K562 (cell line): ENCODE results near the gene TMEM167A. TPM values are rescaled to one million over a fixed set of nuclear protein-coding genes. Genes with fewer than 3 reads are reported as not detected.

Source experiments
- ATAC-seq: fragments of 200-7000 bp; cut with Tn5 transposase; 3 replicates; pipeline ENCODE4 v1.9.1; 2020; ENCODE audit warnings: moderate library complexity
- BruUV-seq: library from RNA; stranded (reverse); fragments of 400-500 nt; replicated peaks from 2 replicates; lab custom pipeline; 2021; lab: Mats Ljungman, UMichigan
- CTCF ChIA-PET: fragments of 300-600 bp; formaldehyde crosslinking; extraction: SDS; loops from one replicate; lab custom pipeline; 2021; ENCODE audit warnings: low intra/inter-chr PET ratio; lab: Yijun Ruan, JAX
- POLR2A ChIA-PET: fragments of 300-600, 350-650 bp; sonication (Branson Sonifier 250); formaldehyde crosslinking; extraction: SDS; loops from one replicate; lab custom pipeline; 2021; ENCODE audit warnings: antibody characterized with exemption, inconsistent platforms; lab: Yijun Ruan, JAX
- DNase-seq, 4 experiments: peaks; one replicate each; pipeline versions ENCODE4 v3.0.0 to v3.0.0-alpha.2; 2011 to 2018; ENCODE audit warnings: low spot score in 3 of 4, mixed read lengths in 3 of 4; ENCODE audit errors: extremely low read depth in 1 of 4
- FAIRE-seq: peaks from 2 replicates; lab custom pipeline; 2011; peaks lifted over from hg19 to GRCh38; lab: Jason Lieb, UNC
- H2AFZ ChIP-seq: 2 replicates; pipeline ENCODE4 v1.6.0; 2011; ENCODE audit warnings: low read depth, low read length, control low read depth, inconsistent platforms
- H3K27ac ChIP-seq: fragments of 200-600 bp; 3 replicates; pipeline ENCODE4 v1.8.0; 2011; ENCODE audit warnings: low read depth, mild to moderate bottlenecking, control low read depth, inconsistent platforms, low read length, moderate library complexity, mixed read lengths; ENCODE audit errors: extremely low read depth
- H3K27me3 ChIP-seq, 2 experiments: fragments of 300-600 bp in 1 of 2; 2 replicates in 1 of 2; 3 replicates in 1 of 2; pipeline versions ENCODE4 v1.6.0 to v1.8.0; 2011; ENCODE audit warnings: inconsistent platforms in 2 of 2, low read length in 2 of 2, mild to moderate bottlenecking in 1 of 2, mixed read lengths in 1 of 2, moderate library complexity in 1 of 2; ENCODE audit not compliant: control insufficient read depth in 2 of 2, insufficient read depth in 2 of 2
- H3K36me3 ChIP-seq: fragments of 300-600 bp; 3 replicates; pipeline ENCODE4 v1.8.0; 2011; ENCODE audit warnings: mild to moderate bottlenecking, low read length, inconsistent platforms; ENCODE audit not compliant: control insufficient read depth, insufficient read depth
- H3K4me1 ChIP-seq, 2 experiments: fragments of 200-600 bp in 1 of 2; replicated peaks in 1 of 2; 2 replicates in 1 of 2; 3 replicates in 1 of 2; pipeline versions ENCODE4 v1.5.1 to v1.8.0; 2011; ENCODE audit warnings: inconsistent platforms in 2 of 2, low read length in 2 of 2, mild to moderate bottlenecking in 1 of 2, mixed read lengths in 1 of 2, moderate library complexity in 1 of 2; ENCODE audit not compliant: control insufficient read depth in 2 of 2, insufficient read depth in 2 of 2
- H3K4me2 ChIP-seq: 2 replicates; pipeline ENCODE4 v1.6.1; 2011; ENCODE audit warnings: low read length, control low read depth, inconsistent platforms, mixed read lengths; ENCODE audit not compliant: insufficient read depth
- H3K4me3 ChIP-seq: fragments of 200-600 bp; sonication (generic), shearing (Covaris generic); 2 replicates; pipeline ENCODE4 v1.5.1; 2016; ENCODE audit warnings: control low read depth, inconsistent platforms
- H3K79me2 ChIP-seq: fragments of 200-600 bp; 3 replicates; pipeline ENCODE4 v1.8.0; 2011; ENCODE audit warnings: low read length, inconsistent platforms; ENCODE audit not compliant: control insufficient read depth, insufficient read depth
- H3K9ac ChIP-seq, 2 experiments: 2 replicates each; pipeline versions ENCODE4 v1.6.0 to v1.6.1; 2011; ENCODE audit warnings: low read depth in 2 of 2, low read length in 2 of 2, control low read depth in 1 of 2, inconsistent platforms in 1 of 2, mild to moderate bottlenecking in 1 of 2, mixed read lengths in 1 of 2; ENCODE audit not compliant: insufficient read depth in 1 of 2
- H3K9me1 ChIP-seq: one replicate; pipeline ENCODE4 v1.6.0; 2011; ENCODE audit warnings: inconsistent platforms, mild to moderate bottlenecking, low read length, moderate library complexity; ENCODE audit not compliant: control insufficient read depth, insufficient read depth
- H3K9me3 ChIP-seq: replicated peaks from 2 replicates; pipeline ENCODE4 v1.5.1; 2011; ENCODE audit warnings: low read depth, low read length, inconsistent platforms; ENCODE audit not compliant: control insufficient read depth, insufficient read depth
- H4K20me1 ChIP-seq: replicated peaks from 2 replicates; pipeline ENCODE4 v1.6.1; 2011; ENCODE audit warnings: low read length, inconsistent platforms, mixed read lengths; ENCODE audit not compliant: control insufficient read depth, insufficient read depth
- ARID1B ChIP-seq: fragments of 450-650 bp; IDR thresholded peaks from 2 replicates; pipeline ENCODE4 v1.6.1; 2016; ENCODE audit warnings: antibody characterized with exemption, mild to moderate bottlenecking, inconsistent platforms
- CBFA2T3 ChIP-seq: fragments of 450-650 bp; IDR thresholded peaks from 2 replicates; pipeline ENCODE4 v1.6.1; 2017
- CBX8 ChIP-seq: fragments of 200-600 bp; sonication (generic); IDR thresholded peaks from 2 replicates; pipeline ENCODE4 v1.6.1; 2012; ENCODE audit warnings: borderline replicate concordance, mixed run types, low read depth, mild to moderate bottlenecking, moderate library complexity, mixed read lengths, low read length, control low read depth, inconsistent platforms; ENCODE audit not compliant: poor library complexity, severe bottlenecking; ENCODE audit errors: extremely low read depth
- DPF2 ChIP-seq: fragments of 450-650 bp; IDR thresholded peaks from 2 replicates; pipeline ENCODE4 v1.6.1; 2016
- KHSRP ChIP-seq: fragments of 450-650 bp; IDR thresholded peaks from 2 replicates; pipeline ENCODE4 v1.6.1; 2017
- TAL1 ChIP-seq: fragments of 450-650 bp; IDR thresholded peaks from 2 replicates; pipeline ENCODE4 v1.6.1; 2016; ENCODE audit warnings: mild to moderate bottlenecking
- TCF3 ChIP-seq: sonication (generic); formaldehyde crosslinking; IDR thresholded peaks from 2 replicates; pipeline ENCODE4 v1.4.0; 2020; ENCODE audit warnings: mild to moderate bottlenecking, missing genetic modification reagents
- ZNF165 ChIP-seq: fragments of 250-450 bp; sonication (Bioruptor Pico); IDR thresholded peaks from 2 replicates; pipeline ENCODE4 v1.4.0; 2020; ENCODE audit warnings: borderline replicate concordance
- ZZZ3 ChIP-seq: fragments of 450-650 bp; IDR thresholded peaks from 2 replicates; pipeline ENCODE4 v1.6.1; 2016; ENCODE audit warnings: antibody characterized with exemption, mild to moderate bottlenecking, moderate library complexity
- WGBS: fragments of 100-300 bp; shearing (Covaris generic); methylation state at CpG from one replicate; pipeline ENCODE4 v1.1.6; 2016; ENCODE audit warnings: low coverage, mixed read lengths; ENCODE audit not compliant: insufficient coverage; ENCODE audit errors: missing lambda C conversion rate; 5-methylcytosine and 5-hydroxymethylcytosine counted together
- in situ Hi-C: fragments of 300-500 bp; cut with MboI; formaldehyde crosslinking; loops from 4 replicates; pipeline ENCODE4 v1.15.0; 2018; ENCODE audit warnings: inconsistent platforms, mixed read lengths
- intact Hi-C: fragments of 100-400 bp; cut with micrococcal nuclease; formaldehyde crosslinking; loops from 2 replicates; pipeline ENCODE4 v1.14.2; 2022
- polyA plus RNA-seq, 8 experiments: library from polyadenylated mRNA; depleted of rRNA in 4 of 8; stranded (reverse) in 5 of 8; unstranded in 3 of 8; fragments of >200 nt; fragmentation: Nextera tagmentation in 2 of 8; fragmentation: Illumina TruSeq in 1 of 8; extraction: Ambion mirVana in 2 of 8; extraction: Trizol in 1 of 8; gene quantifications; 2 replicates each; pipeline versions ENCODE4 v1.2.1 to v1.2.3, GENCODE V29; 2011 to 2014; ENCODE audit warnings: inconsistent platforms in 1 of 8, missing spikeins in 1 of 8
- total RNA-seq, 7 experiments: library from RNA; depleted of rRNA in 6 of 7; stranded (reverse); fragments of >200 nt in 6 of 7; fragmentation: Illumina TruSeq in 2 of 7; extraction: Trizol in 2 of 7; gene quantifications; 2 replicates each; pipeline versions ENCODE4 v1.2.1 to v1.2.3, GENCODE V29; 2011 to 2021; ENCODE audit warnings: low replicate concordance in 1 of 7
- TF ChIP-seq, protein P1 (sequence below): fragments of 450-650 bp; IDR thresholded peaks from 2 replicates; pipeline ENCODE4 v1.6.1; 2018; ENCODE audit warnings: mild to moderate bottlenecking, low read depth; ENCODE audit not compliant: partially characterized antibody

The TMEM167A gene
- total and polyA plus RNA-seq, 9 of the 15 experiments (the other 6 are each of a cell fraction or from before 2014, with no cell fraction given), result 35.3 to 458 (median 110) TPM

DNA sequence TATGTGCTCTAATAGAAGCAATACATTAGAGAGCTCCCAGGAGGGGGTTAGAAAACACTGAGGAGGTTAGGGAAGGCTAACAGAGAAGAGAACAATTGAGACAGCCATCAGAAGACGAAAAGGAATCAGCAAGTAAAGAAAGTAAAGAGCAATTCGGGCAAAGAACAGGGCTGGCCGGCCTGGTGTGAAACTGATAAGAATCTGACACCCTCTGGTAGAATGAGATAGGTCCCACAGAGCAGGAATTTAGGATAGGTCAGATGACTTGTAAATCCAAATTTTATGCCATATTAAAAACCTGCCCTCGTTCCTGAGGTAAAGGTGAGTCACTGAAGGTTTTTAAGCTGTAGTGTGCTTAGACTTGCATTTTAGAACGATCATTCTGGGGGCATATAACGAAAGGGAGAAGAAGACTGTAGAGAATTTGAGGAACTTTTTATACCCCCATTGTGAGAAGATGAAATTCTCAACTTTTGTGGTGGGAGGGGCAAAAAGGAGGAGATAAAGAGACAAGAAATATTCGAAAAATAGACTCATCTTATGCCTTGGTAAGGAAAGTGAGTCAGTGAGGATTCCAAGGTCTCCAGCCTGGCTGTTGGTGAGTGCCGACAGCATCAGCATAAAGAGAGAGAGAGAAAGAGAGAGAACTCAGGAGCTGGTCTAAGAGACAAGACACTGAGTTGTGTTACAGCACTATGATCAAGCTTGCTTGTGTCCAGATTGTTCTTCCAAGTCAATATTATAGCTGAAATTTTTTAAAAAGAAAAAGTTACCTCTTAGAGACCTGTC is 51.3 kb downstream of the TMEM167A start:
- in situ Hi-C loops (no loop called here), intact Hi-C loops (no loop called here)
- H3K4me3 ChIP-seq, result no peak overlapping the region
- no peak overlapping the region for H2AFZ ChIP-seq
- CTCF ChIA-PET, result no interaction called here
- no peak for FAIRE-seq
- no peaks in the 10 kb centered on the region; a peak in 1 of 5 replicates for H3K4me1 ChIP-seq
- peak; percentile 9 to 15 (median 10) for DNase-seq
- no peak overlapping the region for H3K27ac ChIP-seq
- no TSS peak for BruUV-seq
- no peaks in the 10 kb centered on the region for H3K27me3 ChIP-seq
- peak; percentile 35 for ATAC-seq
- H3K9ac ChIP-seq, result no peak overlapping the region
- H3K79me2 ChIP-seq, result no peaks in the 10 kb centered on the region
- H3K9me1 ChIP-seq, result no peaks in the 10 kb centered on the region
- no peaks in the 10 kb centered on the region for H3K36me3 ChIP-seq
- TF ChIP-seq DPF2, result 0 out of 2 replicates have a peak, but pooled peaks have one; percentile 26
- TF ChIP-seq CBX8, result no peak
- peak; percentile 54 for TF ChIP-seq TAL1
- TF ChIP-seq TCF3 (CRISPR knock-in tag), result 0 out of 2 replicates have a peak, but pooled peaks have one; percentile 17
- TF ChIP-seq ZZZ3, result no peak
- TF ChIP-seq, protein P1, sequence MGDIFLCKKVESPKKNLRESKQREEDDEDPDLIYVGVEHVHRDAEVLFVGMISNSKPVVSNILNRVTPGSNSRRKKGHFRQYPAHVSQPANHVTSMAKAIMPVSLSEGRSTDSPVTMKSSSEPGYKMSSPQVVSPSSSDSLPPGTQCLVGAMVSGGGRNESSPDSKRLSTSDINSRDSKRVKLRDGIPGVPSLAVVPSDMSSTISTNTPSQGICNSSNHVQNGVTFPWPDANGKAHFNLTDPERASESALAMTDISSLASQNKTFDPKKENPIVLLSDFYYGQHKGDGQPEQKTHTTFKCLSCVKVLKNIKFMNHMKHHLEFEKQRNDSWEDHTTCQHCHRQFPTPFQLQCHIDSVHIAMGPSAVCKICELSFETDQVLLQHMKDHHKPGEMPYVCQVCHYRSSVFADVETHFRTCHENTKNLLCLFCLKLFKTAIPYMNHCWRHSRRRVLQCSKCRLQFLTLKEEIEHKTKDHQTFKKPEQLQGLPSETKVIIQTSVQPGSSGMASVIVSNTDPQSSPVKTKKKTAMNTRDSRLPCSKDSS, result no peak
- no peak for TF ChIP-seq ZNF165
- TF ChIP-seq ARID1B, result peak; percentile 44
- peak; percentile 30; the same call in 1 of the 2 replicates for TF ChIP-seq CBFA2T3
- no peak for TF ChIP-seq KHSRP
- TF ChIP-seq, all 486 proteins: peak for 5
- POLR2A ChIA-PET, result interaction anchor here (1.0 kb wide), 1 partner anchor 11 kb away, joined by 3 read pairs; no protein-coding TSS in a partner anchor
- Histone ChIP-seq H4K20me1 (no peaks in the 10 kb centered on the region), H3K9me3 (no peaks in the 10 kb centered on the region), H3K4me2 (peak overlapping the region; percentile 9; the same call in 1 of the 2 replicates)
- 7% methylated on average over 8 of the region's 8 CpGs for WGBS
